RCC 7860 (cell line): Measurements from ENCODE around the gene CLCN4.

Source experiments
- DNase-seq: peaks from one replicate; pipeline ENCODE4 v3.0.0-alpha.2; 2015; ENCODE audit warnings: low spot score
- FAIRE-seq: peaks from 2 replicates; lab custom pipeline; 2012; peaks lifted over from hg19 to GRCh38; lab: Jason Lieb, UNC

Gene CLCN4

GRCh38 chrX:10156199-10157031 is at the start of gene CLCN4:
Gene CLCN4 (plus strand): TSS chrX:10156975. CDS start chrX:10185033, 28,058 bp downstream.
- DNase-seq, result peak; percentile 36
- no peak for FAIRE-seq

GRCh38 chrX:10107483-10107882 is 49.3 kb upstream of the CLCN4 start:
- no peak for FAIRE-seq
- DNase-seq, result no peak

- DNase-seq (no peak), FAIRE-seq (no peak)
These were observed 48.5 kb upstream of the CLCN4 start for GRCh38 chrX:10108288-10108687.

GRCh38 chrX:10109695-10110094 is 47.1 kb upstream of the CLCN4 start:
- DNase-seq (no peak), FAIRE-seq (no peak)

GRCh38 chrX:10110316-10110935 is 46.3 kb upstream of the CLCN4 start:
- DNase-seq, result no peak
- FAIRE-seq, result no peak

- DNase-seq (no peak), FAIRE-seq (no peak)
These were observed 45.8 kb upstream of the CLCN4 start for GRCh38 chrX:10110984-10111363.

- no peak for DNase-seq
- FAIRE-seq, result no peak
These were observed 45.2 kb upstream of the CLCN4 start for GRCh38 chrX:10111364-10112148.

- DNase-seq, result no peak
- FAIRE-seq, result no peak
These were observed 44.3 kb upstream of the CLCN4 start for GRCh38 chrX:10112510-10112909.

GRCh38 chrX:10115082-10115481 is 41.7 kb upstream of the CLCN4 start:
- no peak for DNase-seq
- FAIRE-seq, result no peak

GRCh38 chrX:10117301-10117700 is 39.5 kb upstream of the CLCN4 start:
- no peak for FAIRE-seq

GRCh38 chrX:10117864-10118377 is 38.9 kb upstream of the CLCN4 start:
- DNase-seq (no peak), FAIRE-seq (no peak)

More at GRCh38 chrX:10117301-10117700, 39.5 kb upstream of the CLCN4 start:
- no peak for DNase-seq

GRCh38 chrX:10118530-10118929 is 38.2 kb upstream of the CLCN4 start:
- DNase-seq (no peak), FAIRE-seq (no peak)

- DNase-seq (peak; percentile 61), FAIRE-seq (peak; percentile 97)
These were observed 37.3 kb upstream of the CLCN4 start for GRCh38 chrX:10119399-10119990.

GRCh38 chrX:10120331-10120730 is 36.4 kb upstream of the CLCN4 start:
- DNase-seq (no peak), FAIRE-seq (no peak)

- DNase-seq, result no peak
- no peak for FAIRE-seq
These were observed 35.9 kb upstream of the CLCN4 start for GRCh38 chrX:10120828-10121227.

- DNase-seq (no peak), FAIRE-seq (no peak)
These were observed 35.0 kb upstream of the CLCN4 start for GRCh38 chrX:10121787-10122186.

- FAIRE-seq, result no peak
- DNase-seq, result no peak
These were observed 32.1 kb upstream of the CLCN4 start for GRCh38 chrX:10124506-10125247.

GRCh38 chrX:10125248-10125615 is 31.5 kb upstream of the CLCN4 start:
- FAIRE-seq (no peak), DNase-seq (no peak)

GRCh38 chrX:10126044-10126443 is 30.7 kb upstream of the CLCN4 start:
- DNase-seq (no peak), FAIRE-seq (no peak)

GRCh38 chrX:10126834-10127233 is 29.9 kb upstream of the CLCN4 start:
- FAIRE-seq (no peak), DNase-seq (no peak)
